SK-N-MC (cell line): ENCODE measurements around the gene EEF1AKMT2.

ENCODE experiments used
- DNase-seq: peaks from one replicate; pipeline ENCODE4 v3.0.0-alpha.2; 2011; ENCODE audit warnings: low read depth, low spot score
- H3K27ac ChIP-seq: fragments of 200-600 bp; sonication (generic); 2 replicates; pipeline ENCODE4 v1.5.1; 2016; ENCODE audit warnings: mixed run types
- H3K36me3 ChIP-seq: fragments of 200-600 bp; sonication (generic); 2 replicates; pipeline ENCODE4 v1.6.1; 2017; ENCODE audit warnings: antibody characterized with exemption, low read length, mixed read lengths; ENCODE audit not compliant: insufficient read depth
- H3K4me3 ChIP-seq: fragments of 200-600 bp; sonication (generic); 2 replicates; pipeline ENCODE4 v1.5.1; 2016
- H3K9ac ChIP-seq: fragments of 200-600 bp; sonication (generic); 2 replicates; pipeline ENCODE4 v1.8.0; 2017; ENCODE audit warnings: mixed run types, mixed read lengths; ENCODE audit not compliant: insufficient read length
- H3K9me3 ChIP-seq: fragments of 200-600 bp; sonication (generic); 2 replicates; pipeline ENCODE4 v1.6.1; 2017; ENCODE audit warnings: low read depth, mild to moderate bottlenecking, antibody characterized with exemption, low read length, moderate library complexity, mixed read lengths
- EZH2 ChIP-seq: fragments of 200-600 bp; sonication (generic); IDR thresholded peaks from one replicate; pipeline ENCODE4 v1.6.1; 2017; ENCODE audit warnings: antibody characterized with exemption
- FOXP2 ChIP-seq: optimal IDR thresholded peaks from 2 replicates; pipeline ENCODE3; 2011; ENCODE audit warnings: mild to moderate bottlenecking, moderate library complexity; ENCODE audit not compliant: insufficient read depth; ENCODE audit errors: extremely low read length, control extremely low read depth
- POLR2AphosphoS5 ChIP-seq: IDR thresholded peaks from 2 replicates; pipeline ENCODE4 v1.6.1; 2012; ENCODE audit warnings: mild to moderate bottlenecking, low read depth, low read length, borderline replicate concordance

Gene EEF1AKMT2

GRCh38 chr10:124728830-124729661 is 62.6 kb downstream of the EEF1AKMT2 start:
- H3K27ac ChIP-seq = no peak overlapping the region
- TF ChIP-seq FOXP2 (no peak), EZH2 (no peak), POLR2AphosphoS5 (no peak)
- no peak overlapping the region for H3K4me3 ChIP-seq

GRCh38 chr10:124728071-124728829 is 63.4 kb downstream of the EEF1AKMT2 start:
- H3K36me3 ChIP-seq = no peaks in the 10 kb centered on the region
- DNase-seq = no peak
- H3K4me3 ChIP-seq = no peak overlapping the region
- TF ChIP-seq FOXP2 = no peak
- no peak for TF ChIP-seq EZH2
- TF ChIP-seq POLR2AphosphoS5 = no peak
- H3K9ac ChIP-seq = no peak overlapping the region
- H3K27ac ChIP-seq = no peak overlapping the region
- no peaks in the 10 kb centered on the region for H3K9me3 ChIP-seq

More at GRCh38 chr10:124728830-124729661, 62.6 kb downstream of the EEF1AKMT2 start:
- no peak for DNase-seq
- H3K9me3 ChIP-seq = no peaks in the 10 kb centered on the region
- H3K36me3 ChIP-seq = no peaks in the 10 kb centered on the region
- no peak overlapping the region for H3K9ac ChIP-seq

GRCh38 chr10:124727361-124727960 is 64.2 kb downstream of the EEF1AKMT2 start:
- no peak for TF ChIP-seq FOXP2
- TF ChIP-seq POLR2AphosphoS5 = no peak
- TF ChIP-seq EZH2 = no peak
- no peaks in the 10 kb centered on the region for H3K9me3 ChIP-seq
- no peak overlapping the region for H3K27ac ChIP-seq
- no peaks in the 10 kb centered on the region for H3K36me3 ChIP-seq
- H3K9ac ChIP-seq = no peak overlapping the region
- no peak overlapping the region for H3K4me3 ChIP-seq
- DNase-seq = no peak

GRCh38 chr10:124725791-124726190 is 65.9 kb downstream of the EEF1AKMT2 start:
- no peaks in the 10 kb centered on the region for H3K36me3 ChIP-seq
- H3K27ac ChIP-seq = no peak overlapping the region
- no peaks in the 10 kb centered on the region for H3K9me3 ChIP-seq
- TF ChIP-seq POLR2AphosphoS5 (no peak), EZH2 (no peak), FOXP2 (no peak)
- no peak for DNase-seq
- no peak overlapping the region for H3K4me3 ChIP-seq
- no peak overlapping the region for H3K9ac ChIP-seq

- H3K27ac ChIP-seq = no peak overlapping the region
- H3K4me3 ChIP-seq = no peak overlapping the region
- no peak overlapping the region for H3K9ac ChIP-seq
- no peaks in the 10 kb centered on the region for H3K36me3 ChIP-seq
- no peak for TF ChIP-seq FOXP2
- no peak for TF ChIP-seq EZH2
- TF ChIP-seq POLR2AphosphoS5 = no peak
- H3K9me3 ChIP-seq = no peaks in the 10 kb centered on the region
- DNase-seq = no peak
Measured at GRCh38 chr10:124725171-124725631, 66.5 kb downstream of the EEF1AKMT2 start.

- TF ChIP-seq POLR2AphosphoS5 (no peak), FOXP2 (no peak), EZH2 (no peak)
- H3K36me3 ChIP-seq = no peaks in the 10 kb centered on the region
- H3K27ac ChIP-seq = no peak overlapping the region
- no peak overlapping the region for H3K9ac ChIP-seq
- no peaks in the 10 kb centered on the region for H3K9me3 ChIP-seq
- no peak overlapping the region for H3K4me3 ChIP-seq
- DNase-seq = no peak
Measured at GRCh38 chr10:124724279-124725027, 67.2 kb downstream of the EEF1AKMT2 start.

- H3K4me3 ChIP-seq = no peak overlapping the region
- TF ChIP-seq POLR2AphosphoS5 (no peak), EZH2 (no peak), FOXP2 (no peak)
- no peak for DNase-seq
- no peaks in the 10 kb centered on the region for H3K36me3 ChIP-seq
- no peak overlapping the region for H3K9ac ChIP-seq
- no peaks in the 10 kb centered on the region for H3K9me3 ChIP-seq
- no peak overlapping the region for H3K27ac ChIP-seq
Measured at GRCh38 chr10:124723826-124724225, 67.9 kb downstream of the EEF1AKMT2 start.
